ENCODE results near the gene TAF11L4.
"Not testable (repeated sequence)": the region's sequence is repeated elsewhere in the genome, so short reads cannot be mapped to it uniquely, and the experiment has no call there.

DNA sequence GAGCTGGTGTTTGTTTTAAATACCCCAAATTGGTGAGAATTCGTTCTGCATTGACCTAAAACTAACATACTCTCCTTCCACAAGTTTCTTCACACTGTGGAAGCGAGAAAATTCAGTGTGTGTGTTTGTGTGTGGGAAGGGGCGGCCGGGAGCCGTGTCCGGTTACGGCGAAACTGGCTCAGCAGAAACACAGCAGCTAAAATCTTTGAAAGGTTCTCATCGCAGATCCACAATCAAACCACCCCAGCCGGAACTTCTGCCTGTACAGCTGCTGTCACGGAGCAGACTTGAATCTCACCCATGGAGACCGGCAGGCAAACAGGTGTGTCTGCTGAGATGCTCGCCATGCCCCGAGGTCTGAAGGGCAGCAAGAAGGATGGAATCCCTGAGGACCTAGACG, at the start of gene TAF11L4:
- TF ChIP-seq, protein P1, sequence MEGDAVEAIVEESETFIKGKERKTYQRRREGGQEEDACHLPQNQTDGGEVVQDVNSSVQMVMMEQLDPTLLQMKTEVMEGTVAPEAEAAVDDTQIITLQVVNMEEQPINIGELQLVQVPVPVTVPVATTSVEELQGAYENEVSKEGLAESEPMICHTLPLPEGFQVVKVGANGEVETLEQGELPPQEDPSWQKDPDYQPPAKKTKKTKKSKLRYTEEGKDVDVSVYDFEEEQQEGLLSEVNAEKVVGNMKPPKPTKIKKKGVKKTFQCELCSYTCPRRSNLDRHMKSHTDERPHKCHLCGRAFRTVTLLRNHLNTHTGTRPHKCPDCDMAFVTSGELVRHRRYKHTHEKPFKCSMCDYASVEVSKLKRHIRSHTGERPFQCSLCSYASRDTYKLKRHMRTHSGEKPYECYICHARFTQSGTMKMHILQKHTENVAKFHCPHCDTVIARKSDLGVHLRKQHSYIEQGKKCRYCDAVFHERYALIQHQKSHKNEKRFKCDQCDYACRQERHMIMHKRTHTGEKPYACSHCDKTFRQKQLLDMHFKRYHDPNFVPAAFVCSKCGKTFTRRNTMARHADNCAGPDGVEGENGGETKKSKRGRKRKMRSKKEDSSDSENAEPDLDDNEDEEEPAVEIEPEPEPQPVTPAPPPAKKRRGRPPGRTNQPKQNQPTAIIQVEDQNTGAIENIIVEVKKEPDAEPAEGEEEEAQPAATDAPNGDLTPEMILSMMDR (conservative IDR thresholded peaks at IDR 0.05), result not testable (repeated sequence)
- TF ChIP-seq ZFX (IDR thresholded peaks at IDR 0.05), result not testable (repeated sequence)
